NCI-H345 treated with DMSO at 0.1 percent for 48 hours (cell line): ENCODE results near the gene RTN3.
"Not testable (repeated sequence)": the region's sequence is repeated elsewhere in the genome, so short reads cannot be mapped to it uniquely, and the experiment has no call there.

Source experiments
- DNase-seq: peaks from one replicate; lab custom pipeline; 2025; ENCODE audit not compliant: unreplicated experiment; lab: John Stamatoyannopoulos, UW

RTN3 gene

GRCh38 chr11:63767565-63768236, 86.4 kb downstream of the RTN3 start:
- peak; percentile 77 for DNase-seq

- DNase-seq: peak; percentile 26
These were observed 87.1 kb downstream of the RTN3 start, which contains the start of gene ZFTA for GRCh38 chr11:63768237-63769041. Gene ZFTA, minus strand, starts transcription at chr11:63768775. Its CDS starts 153 bp downstream, at chr11:63768622.

GRCh38 chr11:63769042-63769713, 87.9 kb downstream of the RTN3 start:
- no peak for DNase-seq

GRCh38 chr11:63769714-63770455, 88.6 kb downstream of the RTN3 start:
- DNase-seq: peak; percentile 20

- no peak for DNase-seq
These were observed 89.5 kb downstream of the RTN3 start for GRCh38 chr11:63770763-63771162.

- not testable (repeated sequence) for DNase-seq
These were observed 90.5 kb downstream of the RTN3 start for GRCh38 chr11:63771741-63772318.

GRCh38 chr11:63775191-63775590, 93.9 kb downstream of the RTN3 start:
- DNase-seq: no peak

- no peak for DNase-seq
These were observed 97.7 kb downstream of the RTN3 start for GRCh38 chr11:63779039-63779438.

GRCh38 chr11:63782749-63783148, 101.4 kb downstream of the RTN3 start:
- no peak for DNase-seq

- no peak for DNase-seq
These were observed 102.8 kb downstream of the RTN3 start for GRCh38 chr11:63783925-63784592.

- no peak for DNase-seq
These were observed 104.5 kb downstream of the RTN3 start for GRCh38 chr11:63785823-63786222.

GRCh38 chr11:63791495-63792167, 110.3 kb downstream of the RTN3 start:
- no peak for DNase-seq

GRCh38 chr11:63793161-63793560, 111.9 kb downstream of the RTN3 start:
- no peak for DNase-seq

GRCh38 chr11:63795066-63795465, 113.8 kb downstream of the RTN3 start:
- DNase-seq: no peak

GRCh38 chr11:63800921-63801320, 119.6 kb downstream of the RTN3 start:
- no peak for DNase-seq

GRCh38 chr11:63802637-63803414, 121.5 kb downstream of the RTN3 start:
- no peak for DNase-seq

- DNase-seq: no peak
These were observed 123.0 kb downstream of the RTN3 start for GRCh38 chr11:63804259-63804658.

GRCh38 chr11:63805844-63806415, 124.6 kb downstream of the RTN3 start:
- DNase-seq: no peak
